Left colon (tissue), 2 donors: Measurements from ENCODE around the gene FHIT. TPM values are rescaled to one million over a fixed set of nuclear protein-coding genes. Genes with fewer than 3 reads are reported as not detected.
A peak's percentile ranks its signal among the peaks of the same experiment; 100 is the strongest.
"Not testable (repeated sequence)": the region's sequence is repeated elsewhere in the genome, so short reads cannot be mapped to it uniquely, and the experiment has no call there.

Experiments
- ATAC-seq: fragments of 200-7000 bp; cut with Tn5 transposase; one replicate; pipeline ENCODE4 v1.9.1; 2020; ENCODE audit warnings: mild to moderate bottlenecking, moderate library complexity
- DNase-seq, 2 donors: peaks; one replicate each; pipeline ENCODE4 v3.0.0-alpha.2; 2020
- intact Hi-C, 2 donors: fragments of 100-400 bp; cut with DNase I in 1 of 2; cut with micrococcal nuclease in 1 of 2; formaldehyde crosslinking; loops; one replicate each; pipeline versions ENCODE4 v1.11.2 to v1.14.0; 2022; cut with DNase I, micrococcal nuclease
- total RNA-seq, 2 donors: library from RNA; stranded (reverse); fragmentation: NEBNext Ultra II Directional; extraction: Animal tissue kit (Norgen Biotek cat#: 25700); gene quantifications; one replicate each; pipeline ENCODE4 v1.2.1, GENCODE V29; 2021
- donor health status: DM: no; HTN: no; CAD: no.
- donor health status: DM: yes; HTN: yes; CAD: no.

Gene FHIT
- total RNA-seq, 2 donors from 2014 or later: 14.5 to 17.2 TPM

DNA sequence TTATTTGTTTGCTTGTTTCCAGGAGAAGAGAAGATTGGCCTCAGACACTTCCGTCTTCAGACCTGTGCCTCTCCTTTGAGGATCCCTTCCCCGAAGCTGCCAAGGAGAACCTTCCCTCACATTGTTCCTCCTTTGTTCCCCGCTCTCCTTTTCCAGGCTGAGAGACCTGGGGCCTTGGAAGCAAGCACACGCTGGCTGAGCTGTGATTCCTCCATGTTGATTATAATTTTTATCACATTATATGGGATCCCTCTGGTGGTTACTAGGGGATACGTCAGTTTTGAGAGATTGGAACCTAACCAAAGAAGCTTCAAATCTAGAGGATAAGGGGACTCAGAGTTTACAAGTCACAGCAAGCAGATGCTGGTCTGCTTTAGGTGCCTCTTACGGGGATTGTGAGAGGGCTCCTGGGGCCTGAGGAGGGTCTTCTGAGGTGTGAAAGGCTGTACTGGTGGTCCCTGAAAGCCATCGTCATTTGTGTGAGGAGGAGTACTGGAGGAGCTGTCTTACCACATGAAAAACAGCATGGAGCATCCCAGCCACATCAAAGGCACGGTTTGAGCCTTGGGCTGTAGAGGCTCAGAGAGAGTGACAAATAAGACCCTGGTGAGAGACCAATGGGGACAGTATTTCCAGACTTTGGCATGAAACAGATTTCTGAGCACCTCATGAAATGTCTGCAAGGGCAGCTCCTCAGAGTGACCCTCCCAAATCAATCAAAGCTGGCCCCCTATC is 1441.4 kb downstream of the FHIT start:
- DNase-seq (peak in 1 of 2 donors; percentile 9), ATAC-seq (peak; percentile 71)
- intact Hi-C loops: no loop called here

DNA sequence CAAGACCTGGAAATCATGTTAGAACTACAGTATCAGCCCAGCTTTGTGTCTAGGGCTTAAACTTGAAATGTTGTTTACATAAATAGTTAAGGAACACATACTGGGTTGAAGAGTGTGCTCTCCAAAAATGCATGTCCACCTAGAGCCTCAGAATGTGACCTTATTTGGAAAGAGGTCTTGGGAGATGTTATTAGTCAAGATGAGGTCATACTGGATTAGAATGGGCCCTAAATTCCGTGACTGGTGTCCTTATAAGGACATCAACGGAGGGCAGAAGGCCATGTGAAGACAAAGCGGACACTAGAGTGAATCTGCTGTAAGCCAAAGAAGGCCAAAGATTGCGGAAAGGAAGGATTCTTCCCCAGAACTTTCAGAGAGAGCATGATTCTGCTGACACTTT is 1442.2 kb downstream of the FHIT start:
- ATAC-seq (no peak), DNase-seq (no peak)
- intact Hi-C loops: no loop called here

DNA sequence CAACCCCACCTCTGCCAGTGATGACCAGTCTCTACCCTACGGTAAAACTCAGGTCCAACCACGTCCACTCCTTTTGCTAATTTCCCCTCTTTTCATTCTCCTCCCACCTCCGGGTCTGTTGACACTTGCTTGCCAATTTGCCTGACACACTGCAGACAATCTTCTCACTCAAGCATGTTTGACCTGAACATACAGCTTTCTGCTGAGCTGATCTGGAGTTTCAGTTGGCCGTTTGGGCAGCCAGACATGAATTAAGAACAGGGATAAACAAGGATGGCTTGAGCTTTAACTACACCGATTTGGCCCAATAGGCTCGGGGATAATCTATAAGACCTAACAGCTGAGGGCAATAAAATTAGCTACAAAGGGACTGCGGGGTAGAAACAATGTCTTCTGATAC is 1442.8 kb downstream of the FHIT start:
- DNase-seq (no peak), ATAC-seq (no peak)
- intact Hi-C loops: no loop called here

DNA sequence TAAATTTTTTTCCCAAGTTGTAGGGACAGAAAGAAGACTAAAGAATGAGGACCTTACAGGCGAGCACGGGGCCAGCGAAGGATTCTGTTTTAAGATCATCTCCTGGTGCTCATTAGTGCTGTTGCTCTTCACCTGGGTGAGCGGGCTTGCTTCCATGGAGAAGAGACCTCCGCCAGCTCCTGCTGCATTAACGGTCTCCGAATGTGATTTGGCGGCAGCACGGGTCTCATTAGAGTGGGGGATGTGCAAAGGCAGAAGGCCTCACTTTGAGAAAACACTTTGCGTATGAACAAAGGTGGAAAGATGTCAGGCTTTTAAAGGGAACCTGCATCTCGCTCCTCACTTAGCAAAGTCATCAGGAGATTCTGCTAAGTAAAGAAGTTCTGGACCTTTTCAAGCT is 1448.0 kb downstream of the FHIT start:
- intact Hi-C loops: no loop called here
- ATAC-seq (no peak), DNase-seq (no peak)

DNA sequence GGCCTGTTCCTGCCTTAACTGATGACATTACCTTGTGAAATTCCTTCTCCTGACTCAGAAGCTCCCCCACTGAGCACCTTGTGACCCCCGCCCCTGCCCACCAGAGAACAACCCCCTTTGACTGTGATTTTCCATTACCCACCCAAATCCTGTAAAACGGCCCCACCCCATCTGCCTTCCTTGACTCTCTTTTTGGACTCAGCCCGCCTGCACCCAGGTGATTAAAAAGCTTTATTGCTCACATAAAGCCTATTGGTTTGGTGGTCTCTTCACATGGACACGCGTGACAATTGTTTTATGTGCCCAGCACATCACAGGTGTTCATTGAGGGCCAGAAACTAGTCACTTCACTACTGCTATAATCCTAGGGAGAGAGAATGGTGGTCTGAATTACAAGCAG is 1448.8 kb downstream of the FHIT start:
- DNase-seq, intact Hi-C loops, ATAC-seq: not testable (repeated sequence)

DNA sequence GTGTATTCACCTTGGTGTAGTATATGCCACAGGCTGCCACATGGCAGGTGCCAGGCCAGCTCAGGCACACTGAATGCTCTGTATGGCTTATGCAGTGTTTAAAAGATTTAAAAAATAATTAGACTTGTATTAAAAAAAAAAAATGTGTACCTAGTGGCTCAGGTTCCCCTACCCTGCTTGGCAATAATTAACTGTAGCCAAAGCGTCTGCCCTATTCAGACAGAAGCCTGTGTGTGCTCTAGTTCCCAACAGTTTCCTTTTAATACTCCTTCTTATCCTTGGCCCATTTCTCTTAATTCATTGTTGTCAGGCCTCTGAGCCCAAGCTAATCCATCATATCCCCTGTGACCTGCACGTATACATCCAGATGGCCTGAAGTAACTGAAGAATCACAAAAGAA is 1449.2 kb downstream of the FHIT start:
- no peak for ATAC-seq
- no peak for DNase-seq
- intact Hi-C loops: no loop called here

DNA sequence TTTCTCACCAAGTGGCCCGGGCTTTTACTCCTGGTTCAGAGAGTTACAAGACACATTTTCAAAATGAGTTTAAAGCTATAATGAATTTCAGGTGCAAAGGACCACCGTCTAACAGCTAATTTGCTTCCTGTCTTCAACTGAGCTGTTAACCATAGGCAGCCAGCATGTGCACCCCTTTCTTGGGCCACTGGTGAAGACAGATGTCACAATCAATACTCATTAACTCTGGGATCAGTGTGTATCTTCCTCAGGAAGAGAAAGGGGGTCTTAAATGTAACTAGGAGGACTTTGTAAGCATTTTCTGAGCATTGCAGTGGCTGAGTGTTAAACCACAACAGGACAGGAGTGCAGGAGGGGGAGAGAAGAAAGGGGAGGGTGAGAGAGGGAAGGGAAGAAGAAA is 1450.8 kb downstream of the FHIT start:
- intact Hi-C loops: no loop called here
- DNase-seq (no peak), ATAC-seq (no peak)

DNA sequence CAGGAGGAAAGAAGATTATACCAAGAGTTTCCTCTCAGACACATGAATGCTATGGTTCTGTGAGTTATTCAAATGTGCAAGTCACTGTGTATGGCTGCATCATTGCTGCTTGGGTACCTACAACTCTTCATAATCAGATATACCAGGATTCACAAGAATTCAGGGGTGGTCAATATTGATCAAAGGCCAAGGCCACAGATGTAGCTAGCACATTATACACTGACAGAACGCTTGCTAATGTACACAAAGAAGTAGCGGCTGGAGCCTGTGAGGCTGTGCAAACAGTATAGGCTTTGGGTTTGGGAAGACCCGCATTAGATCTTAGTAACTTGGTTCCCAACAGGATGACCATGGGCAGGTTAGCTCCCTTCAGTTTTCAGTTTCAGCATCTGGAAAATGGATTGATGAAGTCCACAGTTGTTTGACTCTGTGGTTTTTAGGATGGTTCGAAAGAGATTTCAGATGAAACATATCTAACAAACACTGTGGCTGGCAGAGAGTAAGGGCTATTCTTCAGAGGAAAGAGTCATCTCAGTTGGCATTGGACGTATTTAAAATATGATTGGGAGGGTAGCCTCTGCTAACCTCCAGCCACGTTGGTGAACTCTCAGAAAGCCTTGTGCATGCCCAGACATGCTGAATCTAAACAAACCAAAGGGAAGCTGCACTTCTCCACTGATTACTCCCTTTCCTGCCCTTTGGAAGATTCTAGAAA is 1452.7 kb downstream of the FHIT start:
- ATAC-seq (no peak), DNase-seq (no peak)
- intact Hi-C loops: no loop called here

DNA sequence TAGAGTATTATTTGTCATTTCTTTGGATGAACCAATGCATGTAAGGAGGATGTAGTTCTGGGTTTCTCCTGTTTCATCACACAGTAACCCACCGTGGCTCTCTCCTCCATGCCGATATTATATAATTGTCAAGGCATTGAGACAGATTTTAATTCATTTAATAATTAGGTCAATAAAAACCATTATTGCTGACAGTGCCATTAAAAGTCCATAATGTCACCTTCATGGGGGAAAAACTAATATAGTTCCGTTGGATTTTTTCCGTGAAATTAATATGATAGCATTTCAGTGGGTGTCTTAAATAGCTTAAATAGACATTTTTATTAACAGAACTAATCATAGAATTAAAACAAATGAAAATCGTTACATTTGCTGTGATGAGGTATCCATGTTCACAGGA is 1453.7 kb downstream of the FHIT start:
- intact Hi-C loops: no loop called here
- DNase-seq (no peak), ATAC-seq (no peak)

DNA sequence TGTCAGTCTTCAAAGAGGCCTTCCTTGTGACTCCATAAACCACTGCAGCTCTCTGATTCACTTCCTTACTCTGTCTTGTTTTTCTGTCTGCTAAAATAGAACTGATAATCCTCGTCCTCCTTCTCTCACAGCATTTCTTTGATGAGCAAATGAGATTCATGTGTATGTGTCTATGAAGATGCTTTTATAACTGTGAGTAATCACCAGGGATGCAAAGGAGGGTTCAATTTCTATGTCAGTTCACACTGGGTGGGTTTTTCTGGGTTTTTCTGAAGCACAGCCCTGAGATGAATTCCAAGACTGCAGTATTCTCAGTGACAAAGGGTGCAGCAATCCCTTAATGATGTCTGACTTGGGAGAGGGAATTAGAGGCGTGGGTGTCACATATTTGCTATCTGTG is 1454.8 kb downstream of the FHIT start:
- intact Hi-C loops: no loop called here
- DNase-seq (no peak), ATAC-seq (no peak)

DNA sequence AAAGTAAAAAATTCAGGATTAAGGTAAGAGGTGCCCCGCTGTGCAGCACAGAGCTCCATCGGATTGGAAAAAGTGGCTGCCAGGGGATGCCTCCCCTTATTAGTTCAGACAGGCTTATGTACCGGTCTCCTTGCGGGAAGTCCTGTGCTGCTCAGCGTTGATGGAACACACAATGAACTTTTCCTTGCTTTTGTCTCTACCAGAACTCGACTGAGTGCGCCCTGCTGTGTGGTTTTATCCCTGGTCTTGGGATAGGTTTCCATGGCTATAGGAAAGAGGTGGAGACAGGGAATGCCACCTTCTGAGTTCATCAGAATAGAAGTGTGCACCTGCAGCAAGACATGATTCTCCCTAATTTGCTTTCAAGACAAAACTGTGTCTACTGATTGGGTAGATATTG is 1455.5 kb downstream of the FHIT start:
- intact Hi-C loops: no loop called here
- DNase-seq (no peak), ATAC-seq (no peak)

DNA sequence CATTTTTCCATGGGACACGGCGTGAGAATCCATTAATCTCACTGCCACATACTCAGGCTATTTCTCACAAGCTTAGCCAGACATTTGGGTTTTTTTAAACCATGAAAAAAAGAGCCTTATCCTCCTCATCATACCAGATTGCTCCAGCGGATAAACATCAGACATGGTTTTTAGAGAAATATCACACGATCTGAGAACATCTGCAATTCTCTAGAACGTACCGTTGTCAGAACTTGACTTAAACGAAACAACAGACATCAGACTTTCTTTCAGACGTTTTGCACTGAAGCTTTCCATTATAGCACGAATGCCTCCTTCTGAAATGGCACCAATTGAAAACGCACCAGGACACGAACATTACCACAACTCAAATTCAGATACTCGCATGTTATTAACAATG is 1457.3 kb downstream of the FHIT start:
- ATAC-seq (no peak), DNase-seq (no peak)
- intact Hi-C loops: no loop called here

DNA sequence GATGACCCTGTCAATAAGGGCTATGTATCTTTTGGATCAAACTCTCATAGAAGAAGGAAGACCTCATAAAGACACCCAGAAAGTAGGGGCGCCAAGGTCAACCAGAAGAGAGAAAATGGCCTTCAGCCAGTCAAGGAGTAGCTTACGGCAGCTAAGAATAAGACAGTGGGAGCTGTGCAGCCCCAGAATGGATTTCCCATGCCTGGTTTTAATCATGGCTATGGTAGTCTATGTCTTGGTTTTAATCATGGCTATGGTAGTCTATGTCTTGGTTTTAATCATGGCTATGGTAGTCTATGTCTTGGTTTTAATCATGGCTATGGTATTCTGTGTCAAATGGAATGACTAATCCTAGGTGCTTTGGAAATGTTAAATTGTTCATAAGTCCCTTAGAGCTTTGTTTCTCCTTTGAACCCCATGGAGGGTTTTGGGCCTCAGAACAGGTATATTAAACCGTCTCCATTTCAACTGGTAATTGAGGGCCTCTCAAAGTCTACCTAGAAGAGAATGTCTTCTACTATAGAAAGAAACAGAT is 1459.4 kb downstream of the FHIT start:
- intact Hi-C loops: no loop called here
- DNase-seq: no peak
- ATAC-seq: no peak

DNA sequence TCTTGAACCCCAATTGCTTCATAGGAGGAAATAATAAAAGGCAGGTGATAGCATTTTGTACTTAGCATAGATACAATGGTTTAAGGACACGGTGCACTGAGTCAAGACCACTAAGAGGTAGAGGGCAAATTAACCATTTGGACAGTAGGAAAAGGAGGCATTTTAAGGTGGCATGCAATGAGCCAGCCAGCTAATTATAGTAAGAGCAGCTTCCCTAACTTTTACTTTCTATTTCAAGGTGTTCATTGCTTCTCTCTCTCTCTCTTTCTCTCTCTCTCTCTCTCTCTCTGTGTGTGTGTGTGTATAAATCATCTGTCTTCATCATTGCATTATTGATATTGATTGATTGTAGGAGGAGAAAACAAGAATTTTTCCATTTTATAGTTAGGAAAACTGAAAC is 1461.0 kb downstream of the FHIT start:
- intact Hi-C loops: no loop called here
- ATAC-seq: no peak

DNA sequence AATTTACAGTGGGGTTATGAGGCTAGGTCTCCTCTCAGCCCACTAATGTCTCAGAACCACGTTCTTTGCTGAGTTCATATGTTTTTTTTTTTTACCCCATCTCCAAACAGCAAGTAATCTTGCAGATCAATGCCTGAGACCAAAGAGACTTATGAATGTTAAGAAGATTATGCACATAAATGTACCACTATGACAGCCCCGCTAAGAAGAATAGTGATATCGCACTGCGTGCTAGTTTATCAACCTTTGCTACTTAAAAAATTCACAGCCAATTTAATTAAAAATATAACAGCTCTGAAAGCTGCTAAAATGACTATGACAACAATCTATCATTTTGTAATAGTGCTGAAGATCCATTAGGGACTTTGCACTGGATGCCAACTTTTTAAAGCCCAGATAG is 1462.5 kb downstream of the FHIT start:
- no peak for DNase-seq
- intact Hi-C loops: no loop called here

More for the DNA sequence above, 1461.0 kb downstream of the FHIT start:
- no peak for DNase-seq

DNA sequence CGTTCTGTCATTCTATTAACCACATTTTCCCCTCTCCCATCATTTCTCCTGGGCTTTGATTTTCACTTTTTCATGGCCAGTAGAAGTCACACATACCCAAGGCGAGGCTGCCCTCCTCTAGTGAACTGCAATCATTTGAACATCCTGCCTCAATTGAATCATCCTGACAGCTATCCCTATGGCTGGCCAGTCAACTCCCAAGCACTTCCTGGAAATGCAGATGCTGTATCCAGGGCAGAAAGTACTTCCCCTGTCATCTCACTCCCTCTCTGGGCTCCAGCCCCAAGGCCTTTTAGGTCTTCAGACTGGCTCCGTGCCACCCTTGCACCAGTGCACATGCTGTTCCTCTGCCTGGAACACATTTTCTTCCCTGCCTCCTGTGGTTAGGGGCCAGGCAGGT is 1463.1 kb downstream of the FHIT start:
- no peak for DNase-seq
- ATAC-seq: no peak
- intact Hi-C loops: no loop called here

More for the DNA sequence above, 1462.5 kb downstream of the FHIT start:
- ATAC-seq: no peak

DNA sequence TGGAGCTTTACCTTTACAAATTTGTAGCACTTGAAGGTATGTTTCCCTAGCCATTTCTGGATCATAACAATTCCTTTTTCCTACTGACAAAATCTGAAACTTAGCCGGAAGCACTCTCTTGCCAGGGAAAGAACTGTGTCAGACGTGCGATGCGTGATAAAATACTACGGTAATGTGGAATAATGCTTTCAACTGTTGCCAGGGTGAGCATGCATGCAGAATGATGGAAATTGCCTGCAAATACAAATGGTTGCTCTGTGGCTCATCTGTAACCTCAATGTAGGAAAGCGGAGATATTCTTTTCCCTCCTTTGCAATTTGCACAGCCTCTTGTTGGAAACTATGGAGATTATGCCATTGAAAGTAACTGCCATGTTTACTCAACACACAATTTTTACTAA is 1464.9 kb downstream of the FHIT start:
- no peak for ATAC-seq
- DNase-seq: no peak
- intact Hi-C loops: no loop called here

DNA sequence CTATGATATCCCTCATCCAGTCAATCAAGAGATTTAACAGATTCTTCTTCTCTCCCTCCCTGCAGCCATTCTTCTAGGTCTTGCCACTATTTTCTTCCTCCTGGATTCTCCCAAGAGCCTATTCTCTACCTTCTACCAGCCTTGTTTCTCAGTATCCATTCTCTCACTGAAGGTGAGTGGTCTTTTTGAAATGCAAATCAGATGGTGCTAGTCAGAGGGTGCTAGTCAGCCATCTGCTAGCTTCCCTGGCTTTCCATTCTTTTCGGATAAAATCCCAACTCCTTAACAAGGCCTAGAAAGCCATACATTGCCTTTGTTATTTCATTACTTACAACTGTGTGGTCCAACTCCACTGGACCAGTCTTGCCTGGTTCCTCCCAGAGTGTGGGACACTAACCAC is 1467.1 kb downstream of the FHIT start:
- no peak for DNase-seq
- intact Hi-C loops: no loop called here
- no peak for ATAC-seq

DNA sequence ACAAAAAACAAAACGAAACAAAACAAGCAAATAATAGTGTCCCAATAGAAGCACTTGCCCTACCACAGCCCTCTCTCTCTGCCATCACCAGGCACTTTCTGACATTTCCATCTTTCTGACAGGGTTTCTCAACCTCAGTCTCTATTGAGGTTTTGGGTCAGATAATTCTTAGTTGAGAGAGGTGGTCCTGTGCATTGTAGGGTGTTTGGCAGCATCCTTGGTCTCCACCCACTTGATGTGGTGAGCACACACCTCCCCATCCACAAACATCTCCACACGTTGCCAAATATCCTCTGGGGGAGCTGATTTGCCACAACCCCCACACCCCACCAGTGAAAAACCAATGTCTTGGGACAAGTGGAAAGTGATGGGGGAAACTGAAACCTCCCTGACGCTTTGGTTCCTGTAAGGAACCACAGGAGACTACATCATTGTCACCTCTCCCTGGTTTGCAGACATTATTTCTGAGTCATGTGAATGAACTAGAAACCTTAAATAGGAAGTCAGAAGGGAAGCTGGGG is 1467.7 kb downstream of the FHIT start:
- ATAC-seq (no peak), DNase-seq (no peak)
- intact Hi-C loops: no loop called here

DNA sequence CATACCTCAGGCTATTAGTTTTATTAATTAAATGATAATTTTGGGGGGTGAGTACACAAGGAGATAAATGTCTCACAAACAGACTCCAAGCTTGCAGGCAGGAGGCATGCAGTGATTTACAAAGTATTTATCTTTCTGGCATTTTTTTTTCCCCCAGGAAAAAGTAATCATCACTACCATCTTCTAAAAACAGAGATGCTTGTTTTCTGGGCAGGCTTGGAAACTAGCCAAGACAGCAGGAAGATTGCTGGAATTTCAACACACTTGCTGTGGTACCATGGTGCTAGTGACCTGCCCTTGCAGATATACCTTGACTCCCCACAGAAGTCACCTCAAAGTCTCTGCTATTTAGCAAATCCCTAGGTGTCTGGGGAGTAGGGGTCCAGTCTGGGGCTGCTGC is 1468.6 kb downstream of the FHIT start:
- DNase-seq: no peak
- intact Hi-C loops: no loop called here
- ATAC-seq: no peak
